ENCODE results near the gene COQ4. TPM values are rescaled to one million over a fixed set of nuclear protein-coding genes. Genes with fewer than 3 reads are reported as not detected.

The COQ4 gene
- total RNA-seq, 1 experiment from 2014 or later: 45.8 TPM

- Histone ChIP-seq H3K4me3 (replicated peaks in 1 of 2; ENCODE audit: low read depth in 1 of 2, low read length in 2 of 2) (no peak overlapping the region), H4K20me1 (ENCODE audit: insufficient read depth) (no peaks in the 10 kb centered on the region), H3K9me2 (ENCODE audit: insufficient read depth) (no peaks in the 10 kb centered on the region), H3K36me3 (ENCODE audit: control insufficient read depth in 1 of 2, insufficient read depth in 2 of 2, low read length in 2 of 2) (peaks cover 9 to 15% of the 10 kb centered on the region in 2 experiments; a peak in 3 of 4 replicates), H3K79me2 (ENCODE audit: insufficient read depth, low read length) (peaks cover 6% of the 10 kb centered on the region), H3K27ac (ENCODE audit: low read depth, low read length) (no peak overlapping the region), H3K9ac (ENCODE audit: low read length) (no peak overlapping the region), H3K4me1 (ENCODE audit: control insufficient read depth in 1 of 2, insufficient read depth in 2 of 2, low read length in 2 of 2) (peaks cover 4 to 5% of the 10 kb centered on the region in 2 experiments), H3K4me2 (ENCODE audit: low read length) (no peak overlapping the region), H2AFZ (ENCODE audit: low read depth, low read length, poor library complexity, severe bottlenecking) (no peak overlapping the region), H3K9me3 (ENCODE audit: control insufficient read depth in 1 of 2, insufficient read depth in 1 of 2, low read depth in 1 of 2, low read length in 2 of 2) (no peaks in the 10 kb centered on the region), H3K27me3 (ENCODE audit: insufficient read depth, low read length) (no peaks in the 10 kb centered on the region)
- ATAC-seq (no peak), DNase-seq (ENCODE audit: low read depth, low spot score) (no peak)
- ChIA-PET POLR2A (no interaction called here), CTCF (no interaction called here), RAD21 (ENCODE audit: low non-redundant PET in 1 of 2, low total read pairs in 2 of 2, uncharacterized antibody in 2 of 2, unreplicated experiment in 2 of 2) (no interaction called here)
- intact Hi-C loops (cut with micrococcal nuclease): no loop called here
- BruUV-seq (replicated peaks): no TSS peak
- TF ChIP-seq JUND (IDR thresholded peaks at IDR 0.05): no peak
- no peak for TF ChIP-seq EZH2phosphoT487 (IDR thresholded peaks at IDR 0.05; ENCODE audit: borderline replicate concordance)
- no peak for TF ChIP-seq FOSL1 (IDR thresholded peaks at IDR 0.05; ENCODE audit: low read depth)
- no peak for TF ChIP-seq ZBTB33 (IDR thresholded peaks at IDR 0.05; ENCODE audit: extremely low read depth, insufficient replicate concordance, low read length)
- no peak for TF ChIP-seq CTCF (IDR thresholded peaks at IDR 0.05 in 2 of 3, conservative IDR thresholded peaks at IDR 0.05 in 1 of 3; ENCODE audit: borderline replicate concordance in 1 of 3, insufficient read depth in 1 of 3, low read depth in 2 of 3, low read length in 2 of 3)
- TF ChIP-seq POLR2AphosphoS5 (IDR thresholded peaks at IDR 0.05; ENCODE audit: low read depth, low read length): no peak
- TF ChIP-seq EGR1 (IDR thresholded peaks at IDR 0.05; ENCODE audit: low read depth): no peak
- TF ChIP-seq CEBPB (IDR thresholded peaks at IDR 0.05; ENCODE audit: low read depth): no peak
- TF ChIP-seq TCF7L2 (IDR thresholded peaks at IDR 0.05; ENCODE audit: borderline replicate concordance, extremely low read depth, insufficient read depth, insufficient read length): no peak
- TF ChIP-seq SP1 (IDR thresholded peaks at IDR 0.05; ENCODE audit: low read depth): no peak
- no peak for TF ChIP-seq POLR2A (IDR thresholded peaks at IDR 0.05; ENCODE audit: borderline replicate concordance, extremely low read depth, insufficient read depth, insufficient read length)
- no peak for TF ChIP-seq CBX3 (IDR thresholded peaks at IDR 0.05; ENCODE audit: low read depth)
- TF ChIP-seq YY1 (IDR thresholded peaks at IDR 0.05; ENCODE audit: extremely low read depth, insufficient replicate concordance, low read depth, low read length): no peak
- TF ChIP-seq SIN3A (IDR thresholded peaks at IDR 0.05; ENCODE audit: low read depth): no peak
- TF ChIP-seq ZNF274 (IDR thresholded peaks at IDR 0.05; ENCODE audit: low read depth, low read length): no peak
- no peak for TF ChIP-seq ELF1 (IDR thresholded peaks at IDR 0.05; ENCODE audit: borderline replicate concordance, low read depth)
- TF ChIP-seq ATF3 (IDR thresholded peaks at IDR 0.05): no peak
- no peak for TF ChIP-seq RAD21 (IDR thresholded peaks at IDR 0.05; ENCODE audit: low read depth)
- TF ChIP-seq ZFX (IDR thresholded peaks at IDR 0.05): no peak
- TF ChIP-seq REST (IDR thresholded peaks at IDR 0.05; ENCODE audit: low read depth): no peak
These were observed 6.2 kb upstream of the COQ4 start for GRCh38 chr9:128316421-128316820.

Measured in HCT116 (cell line).